Skeletal muscle tissue (tissue), 1 donor: Measurements from ENCODE around the gene TTC32. TPM values are rescaled to one million over a fixed set of nuclear protein-coding genes. Genes with fewer than 3 reads are reported as not detected.

Experiments
- total RNA-seq: library from RNA; depleted of rRNA; stranded (reverse); fragments of >200 nt; gene quantifications from one replicate; pipeline ENCODE4 v1.2.3, GENCODE V29; 2014

The TTC32 gene
- total RNA-seq, 1 donor from 2014 or later: 2.6 TPM

Other genes starting within 250 kb of the TTC32 start
- 12.0 TPM for gene WDR35, start 88.1 kb upstream of the TTC32 start, total RNA-seq
- gene MATN3, start 110.7 kb upstream of the TTC32 start, total RNA-seq: 0.52 TPM
- 269 TPM for gene LAPTM4A, start 149.6 kb upstream of the TTC32 start, total RNA-seq